ENCODE results near the gene TSPAN11.

DNA sequence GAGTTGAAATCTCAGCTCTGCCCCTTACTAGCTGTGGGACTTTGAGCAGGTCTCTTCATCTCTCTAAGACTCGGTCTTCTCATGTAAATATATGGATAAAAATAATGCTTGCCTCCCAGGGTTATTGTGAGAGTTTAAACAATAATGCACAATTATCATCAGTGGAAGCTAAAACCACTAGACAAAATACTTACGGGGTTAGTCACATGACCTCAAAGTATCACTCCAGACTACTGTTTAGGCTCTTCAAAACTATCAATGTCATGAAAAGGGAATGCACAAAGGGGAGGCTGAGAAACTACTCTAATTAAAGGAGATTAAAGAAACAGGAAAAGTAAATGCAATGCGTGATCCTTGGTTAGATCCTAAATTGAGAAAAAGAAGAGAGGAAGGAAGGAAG is 24.5 kb upstream of the TSPAN11 start:
- TF ChIP-seq TAF1 (IDR thresholded peaks at IDR 0.05; ENCODE audit: borderline replicate concordance, low read depth, low read length) (no peak), POLR2A (IDR thresholded peaks at IDR 0.05; ENCODE audit: low read depth, low read length) (no peak), POLR2AphosphoS5 (IDR thresholded peaks at IDR 0.05; ENCODE audit: low read depth, low read length) (no peak)
